Measurements from ENCODE around the gene DHRS11.

DHRS11 gene

GRCh38 chr17:36592716-36593321 is 1.1 kb downstream of the DHRS11 start:
- DNase-seq (ENCODE audit: low spot score), result peak; percentile 63
- no peak for TF ChIP-seq CTCF (IDR thresholded peaks at IDR 0.05; ENCODE audit: extremely low read depth, insufficient read depth, missing control alignments)
- in situ Hi-C loops (cut with MboI; ENCODE audit: low pct_unique_long_range_greater_than_20kb, low sequenced_read_pairs, unreplicated experiment), result no loop called here

- DNase-seq (ENCODE audit: low spot score), result no peak
- no peak for TF ChIP-seq CTCF (IDR thresholded peaks at IDR 0.05; ENCODE audit: extremely low read depth, insufficient read depth, missing control alignments)
- in situ Hi-C loops (cut with MboI; ENCODE audit: low pct_unique_long_range_greater_than_20kb, low sequenced_read_pairs, unreplicated experiment), result no loop called here
These were observed 2.1 kb downstream of the DHRS11 start for GRCh38 chr17:36593656-36594316.

- TF ChIP-seq CTCF (IDR thresholded peaks at IDR 0.05; ENCODE audit: extremely low read depth, insufficient read depth, missing control alignments), result no peak
These were observed 3.1 kb downstream of the DHRS11 start for GRCh38 chr17:36594626-36595401.

GRCh38 chr17:36597226-36597625 is 5.5 kb downstream of the DHRS11 start:
- in situ Hi-C loops (cut with MboI; ENCODE audit: low pct_unique_long_range_greater_than_20kb, low sequenced_read_pairs, unreplicated experiment), result no loop called here
- DNase-seq (ENCODE audit: low spot score), result no peak
- TF ChIP-seq CTCF (IDR thresholded peaks at IDR 0.05; ENCODE audit: extremely low read depth, insufficient read depth, missing control alignments), result no peak

More at GRCh38 chr17:36594626-36595401, 3.1 kb downstream of the DHRS11 start:
- DNase-seq (ENCODE audit: low spot score), result no peak
- in situ Hi-C loops (cut with MboI; ENCODE audit: low pct_unique_long_range_greater_than_20kb, low sequenced_read_pairs, unreplicated experiment), result no loop called here

- no peak for DNase-seq (ENCODE audit: low spot score)
- TF ChIP-seq CTCF (IDR thresholded peaks at IDR 0.05; ENCODE audit: extremely low read depth, insufficient read depth, missing control alignments), result no peak
- in situ Hi-C loops (cut with MboI; ENCODE audit: low pct_unique_long_range_greater_than_20kb, low sequenced_read_pairs, unreplicated experiment), result no loop called here
These were observed 6.4 kb downstream of the DHRS11 start for GRCh38 chr17:36597866-36598777.

- no peak for TF ChIP-seq CTCF (IDR thresholded peaks at IDR 0.05; ENCODE audit: extremely low read depth, insufficient read depth, missing control alignments)
- in situ Hi-C loops (cut with MboI; ENCODE audit: low pct_unique_long_range_greater_than_20kb, low sequenced_read_pairs, unreplicated experiment), result no loop called here
- DNase-seq (ENCODE audit: low spot score), result no peak
These were observed 7.3 kb downstream of the DHRS11 start for GRCh38 chr17:36598951-36599401.

All from GM13977 (cell line).